HG03097 (cell line): ENCODE measurements around the gene PLS3.
"Not testable (repeated sequence)": the region's sequence is repeated elsewhere in the genome, so short reads cannot be mapped to it uniquely, and the experiment has no call there.

Experiments
- ATAC-seq: cut with Tn5 transposase; IDR thresholded peaks from one replicate; pipeline ENCODE4 v1.9.1; 2021; ENCODE audit not compliant: unreplicated experiment, low FRiP score

PLS3 gene

DNA sequence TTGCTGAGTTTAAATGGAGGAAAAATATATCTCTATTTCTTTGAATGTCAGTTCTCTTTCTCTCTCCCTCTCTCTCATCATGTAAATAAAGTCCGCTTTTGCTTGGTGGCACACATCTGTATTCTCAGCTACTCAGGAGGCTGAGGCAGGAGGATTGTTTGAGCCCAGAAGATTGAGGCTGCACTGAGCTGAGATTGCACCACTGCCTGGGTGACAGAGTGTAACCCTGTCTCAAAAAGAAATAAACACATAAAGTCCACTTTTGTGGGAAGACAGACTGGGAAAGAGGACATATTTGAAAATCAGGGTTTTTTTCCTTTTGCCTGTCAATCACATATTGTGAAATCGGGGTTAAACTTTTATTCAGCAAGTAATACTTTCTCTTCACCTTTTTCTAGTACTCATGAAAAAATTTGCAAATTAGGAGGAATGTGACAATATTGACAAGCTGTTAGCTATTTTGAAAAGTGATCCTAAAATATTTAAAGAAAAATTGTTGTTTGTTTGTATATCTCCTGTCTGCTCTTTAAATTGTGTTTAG is 42.6 kb downstream of the PLS3 start:
- no peak for ATAC-seq

DNA sequence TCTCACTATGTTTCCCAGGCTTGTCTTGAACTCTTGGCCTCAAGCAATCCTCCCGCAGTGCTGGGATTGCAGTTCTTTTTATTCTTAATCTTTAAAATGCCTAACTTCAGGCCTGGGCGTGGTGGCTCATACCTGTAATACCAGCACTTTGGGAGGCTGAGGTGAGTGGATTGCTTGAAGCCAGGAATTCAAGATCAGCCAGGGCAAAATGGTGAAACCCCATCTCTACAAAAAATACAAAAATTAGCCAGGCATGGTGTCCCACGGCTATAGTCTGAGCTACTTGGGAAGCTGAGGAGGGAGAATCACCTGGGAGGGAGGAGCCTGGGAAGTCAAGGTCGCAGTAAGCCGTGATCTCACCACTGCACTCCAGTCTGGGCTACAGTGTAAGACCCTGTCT is 45.9 kb downstream of the PLS3 start:
- ATAC-seq: no peak

DNA sequence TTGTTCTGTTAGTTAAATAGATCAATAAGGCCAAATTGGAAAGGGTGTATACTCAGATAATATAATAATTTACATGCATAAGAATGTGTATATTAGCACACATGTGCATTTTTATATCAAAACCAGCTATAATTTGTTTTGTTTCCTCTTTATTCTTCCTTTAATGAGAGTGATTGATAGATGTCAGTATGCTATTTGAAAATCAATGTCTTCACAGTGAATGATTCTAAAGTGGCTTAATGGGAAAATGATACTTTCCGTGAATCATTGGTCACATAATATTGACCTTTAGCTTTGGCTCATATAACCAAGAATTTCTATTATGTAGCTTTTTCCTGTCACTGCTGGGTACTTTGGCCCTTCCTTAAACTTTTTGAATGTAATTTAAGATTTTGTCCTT is 48.6 kb downstream of the PLS3 start:
- no peak for ATAC-seq

DNA sequence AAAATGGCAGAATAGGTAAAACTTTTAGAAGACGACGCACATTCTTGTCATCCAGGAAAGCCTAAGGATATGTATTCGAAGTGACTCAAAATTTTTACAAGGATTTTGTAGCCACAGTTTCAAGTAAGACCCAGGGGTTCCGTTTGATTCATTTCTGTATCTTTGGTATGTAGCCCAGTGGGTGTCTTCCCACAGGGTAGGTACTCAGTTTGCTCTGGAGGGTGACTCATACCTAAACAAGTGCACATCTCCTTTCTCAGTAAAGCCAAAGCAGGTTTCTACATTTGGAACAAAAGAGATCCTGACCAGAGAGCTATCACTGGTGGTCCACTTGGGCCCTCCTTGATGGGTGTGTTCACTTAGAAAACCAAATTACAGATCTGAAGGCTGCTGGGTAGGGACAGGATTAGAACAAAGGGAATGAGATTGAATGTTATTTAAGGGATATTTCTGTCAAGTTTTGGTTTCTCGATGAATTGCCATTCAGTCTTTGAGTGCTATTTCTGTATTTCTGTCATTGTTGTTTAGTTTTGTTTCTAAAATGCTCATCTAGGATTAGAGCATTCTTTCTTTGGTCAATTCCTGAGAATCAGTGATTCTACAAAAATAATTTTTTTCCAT is 56.1 kb downstream of the PLS3 start:
- peak; percentile 83 for ATAC-seq

DNA sequence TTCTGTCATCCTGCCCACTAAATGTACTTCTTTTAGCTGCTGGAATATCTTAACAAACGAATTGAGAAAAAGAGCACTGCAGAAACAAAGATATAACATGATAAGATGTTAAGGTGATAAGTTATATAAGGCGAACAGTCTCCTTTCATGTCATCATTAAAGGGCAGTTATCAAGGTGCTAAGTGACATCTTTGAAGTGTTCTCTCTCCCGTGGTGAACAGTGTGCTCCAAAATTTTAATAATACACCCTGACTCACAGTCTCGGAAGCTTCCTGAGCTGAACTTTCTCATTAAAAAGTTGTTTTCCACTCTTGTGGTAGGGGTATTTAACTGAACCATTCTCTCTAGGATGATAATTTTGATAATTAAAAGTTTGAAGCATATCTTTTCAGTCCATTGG is 61.6 kb downstream of the PLS3 start:
- no peak for ATAC-seq

DNA sequence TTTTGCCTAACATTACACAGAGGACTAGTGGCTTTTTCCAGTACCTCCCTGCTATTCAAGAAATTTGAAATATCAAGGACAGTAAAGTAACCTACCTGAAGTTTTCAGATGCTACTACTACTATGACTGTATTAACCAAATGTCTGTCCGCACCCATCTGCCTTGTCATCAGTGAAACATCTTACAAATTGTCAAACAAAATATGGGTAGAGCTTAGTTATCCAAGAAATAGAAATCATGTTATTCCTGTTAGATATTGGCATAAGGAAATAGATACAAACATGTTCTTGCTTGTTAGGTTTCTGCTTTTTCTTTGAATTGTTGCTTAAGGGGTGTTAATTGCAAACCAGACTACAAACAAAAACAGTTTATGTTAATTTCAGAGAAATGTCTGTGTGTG is 63.9 kb downstream of the PLS3 start:
- no peak for ATAC-seq

DNA sequence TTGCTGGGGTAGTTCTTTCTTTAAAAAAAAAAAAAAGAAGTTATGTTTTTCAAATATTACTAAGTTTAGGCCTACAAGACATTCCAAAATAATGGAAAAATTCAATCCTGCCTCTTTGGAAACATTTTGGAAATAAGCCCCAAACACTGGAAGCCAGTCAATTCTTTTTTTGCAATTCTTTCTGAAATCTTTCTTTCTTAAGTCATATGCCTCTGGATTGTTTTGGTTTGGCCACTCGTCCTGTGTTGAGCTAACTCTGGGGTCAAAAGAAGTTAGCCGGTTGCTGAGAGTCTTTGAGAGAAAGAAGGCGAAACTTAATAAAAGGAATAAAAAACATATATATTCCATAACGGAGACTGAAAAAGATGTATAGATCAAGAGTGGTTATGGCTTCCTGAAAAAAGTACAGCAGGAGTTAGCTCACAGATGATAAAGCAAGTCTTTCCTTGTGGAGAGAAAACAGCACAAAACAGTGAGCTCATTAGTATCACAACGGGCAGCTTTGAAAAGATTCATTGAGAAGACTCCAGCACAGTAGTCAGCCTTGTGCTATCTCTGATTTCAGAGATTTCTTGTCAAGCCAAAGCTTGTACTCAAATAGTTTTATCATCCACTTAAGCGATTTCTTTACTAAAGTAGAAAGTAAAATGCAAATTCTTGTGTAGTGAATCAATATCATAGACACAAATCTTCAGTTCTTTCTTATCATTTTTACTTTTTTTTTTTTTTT is 64.8 kb downstream of the PLS3 start:
- ATAC-seq: no peak

DNA sequence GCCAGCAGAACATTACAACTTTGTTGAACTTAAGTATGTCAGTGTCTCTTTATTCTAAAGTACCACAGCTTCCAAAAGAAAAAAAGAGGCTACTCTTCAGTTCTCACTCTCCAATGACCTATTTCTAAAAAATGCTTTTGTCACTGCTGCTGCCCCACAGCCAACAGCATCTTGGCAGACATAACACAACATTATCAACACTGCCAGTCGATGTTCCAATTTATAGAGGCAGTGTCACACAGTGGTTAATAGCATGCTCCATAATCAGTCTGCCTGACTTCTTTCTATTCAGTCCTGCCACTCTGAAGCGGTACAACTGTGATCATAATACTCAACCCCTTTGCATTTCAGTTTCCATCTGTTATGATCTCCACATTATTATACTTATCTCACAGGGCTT is 69.2 kb downstream of the PLS3 start:
- no peak for ATAC-seq

DNA sequence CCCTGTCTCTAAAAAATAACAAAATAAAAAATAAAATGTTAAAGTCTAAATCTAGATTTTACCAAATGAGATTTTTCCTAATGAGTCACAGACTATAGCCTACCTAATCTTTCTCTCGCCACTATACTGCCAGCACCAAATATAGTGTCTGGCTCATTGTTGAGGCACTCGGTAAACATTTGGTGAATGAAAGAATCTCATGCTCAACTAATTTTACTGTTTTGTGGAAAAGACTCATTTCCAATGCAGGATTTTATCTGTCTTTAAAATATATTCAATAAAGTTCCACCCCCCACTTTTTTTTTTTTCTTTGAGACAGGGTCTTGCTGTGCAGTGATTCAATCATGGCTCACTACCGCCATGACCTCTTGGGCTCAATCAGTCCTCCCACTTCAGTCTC is 71.5 kb downstream of the PLS3 start:
- no peak for ATAC-seq

DNA sequence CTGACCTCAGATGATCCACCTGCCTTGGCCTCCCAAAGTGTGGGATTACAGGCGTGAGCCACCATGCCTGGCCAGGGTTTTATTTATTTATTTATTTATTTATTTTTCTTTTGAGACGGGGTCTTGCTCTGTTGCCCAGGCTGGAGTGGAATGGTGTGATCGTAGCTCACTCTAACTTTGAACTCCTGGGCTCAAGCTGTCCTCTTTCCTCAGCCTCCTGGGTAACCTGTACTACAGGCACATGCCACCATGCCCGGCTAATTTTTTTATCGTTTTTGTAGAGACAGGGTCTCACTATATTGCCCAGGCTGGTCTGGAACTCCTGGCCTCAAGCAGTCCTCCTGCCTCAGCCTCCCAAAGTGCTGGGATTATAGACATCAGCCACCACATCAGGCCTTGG is 72.4 kb downstream of the PLS3 start:
- ATAC-seq: not testable (repeated sequence)

DNA sequence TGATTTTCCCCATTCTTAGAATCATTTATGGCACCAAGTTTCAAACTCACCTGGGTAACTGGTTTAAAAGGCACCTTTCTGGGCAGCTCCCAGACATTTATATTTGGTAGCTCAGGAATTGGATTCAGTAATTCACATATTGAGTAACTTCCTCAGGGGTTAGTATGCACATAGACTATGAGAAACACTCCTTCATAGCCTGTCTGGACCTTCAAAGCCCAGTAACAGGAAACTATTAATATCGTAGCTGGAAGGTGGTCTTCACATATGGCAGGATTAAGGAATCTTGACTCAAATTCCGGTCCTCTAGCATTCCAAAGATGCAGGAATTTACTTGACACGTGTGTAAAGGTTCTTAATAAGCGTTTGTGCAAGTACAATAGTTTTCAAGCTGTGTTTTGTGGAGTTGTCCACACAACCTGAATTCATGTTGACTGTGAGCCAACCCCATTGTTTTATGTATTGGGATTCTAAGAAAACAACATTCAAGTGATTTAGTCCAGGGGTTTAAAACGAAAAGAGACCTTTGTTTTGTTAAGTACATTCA is 78.4 kb downstream of the PLS3 start:
- no peak for ATAC-seq

DNA sequence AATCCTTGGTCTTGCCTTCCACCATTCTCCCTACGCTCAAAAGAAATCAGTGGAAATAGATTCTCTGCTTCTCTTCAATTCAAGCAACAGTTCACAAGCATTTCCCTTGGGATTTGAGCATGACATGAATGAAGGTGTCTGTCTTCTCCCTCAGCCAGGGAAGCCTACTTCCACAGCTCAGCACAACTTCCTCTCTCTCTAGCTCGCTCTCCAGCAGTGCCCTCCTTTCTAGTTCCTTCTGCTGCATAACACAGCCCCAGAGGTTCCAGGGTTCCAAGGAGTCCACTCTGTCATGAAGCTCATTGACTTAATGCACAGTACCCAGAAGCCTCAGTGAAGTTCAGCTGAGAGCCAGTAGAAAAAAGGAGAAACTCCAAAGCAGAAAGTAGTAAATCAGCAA is 81.3 kb downstream of the PLS3 start:
- no peak for ATAC-seq

DNA sequence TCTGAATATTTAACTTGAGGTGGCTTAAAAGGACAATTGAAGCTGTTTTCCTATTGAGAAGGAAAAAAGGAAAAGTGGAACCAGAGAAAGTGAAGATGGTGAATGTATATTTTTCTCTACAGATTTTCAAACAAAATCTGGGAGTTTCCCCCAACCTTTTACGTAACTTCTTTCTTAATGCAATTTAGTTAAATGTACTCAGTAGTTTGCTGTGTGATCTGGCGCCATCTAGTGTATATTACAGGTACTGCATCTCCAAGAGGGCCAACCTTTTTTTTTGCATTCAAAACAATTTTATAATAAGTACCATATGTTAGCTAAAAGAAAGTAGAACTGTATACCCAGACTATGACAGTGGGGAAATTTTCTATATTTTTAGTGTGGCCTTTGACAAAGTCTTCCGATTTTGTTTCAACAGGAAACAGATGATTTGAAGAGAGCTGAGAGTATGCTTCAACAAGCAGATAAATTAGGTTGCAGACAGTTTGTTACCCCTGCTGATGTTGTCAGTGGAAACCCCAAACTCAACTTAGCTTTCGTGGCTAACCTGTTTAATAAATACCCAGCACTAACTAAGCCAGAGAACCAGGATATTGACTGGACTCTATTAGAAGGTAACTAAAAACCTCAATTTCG is 82.0 kb downstream of the PLS3 start:
- ATAC-seq: no peak

DNA sequence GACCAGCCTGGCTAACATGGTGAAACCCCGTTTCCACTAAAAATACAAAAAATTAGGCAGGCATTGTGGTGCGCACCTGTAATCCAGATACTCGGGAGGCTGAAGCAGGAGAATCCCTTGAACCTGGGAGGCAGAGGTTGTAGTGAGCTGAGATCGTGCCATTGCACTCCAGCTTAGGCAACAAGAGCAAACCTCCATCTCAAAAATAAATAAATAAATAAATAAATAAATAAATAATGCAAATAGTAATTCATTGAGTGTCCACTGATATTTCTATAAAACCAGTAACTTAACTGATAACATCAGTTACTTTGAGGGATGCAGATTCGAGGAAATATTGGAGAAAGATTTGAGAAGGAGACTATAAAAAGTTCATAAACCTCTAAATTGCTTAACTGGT is 83.4 kb downstream of the PLS3 start:
- ATAC-seq: not testable (repeated sequence)

DNA sequence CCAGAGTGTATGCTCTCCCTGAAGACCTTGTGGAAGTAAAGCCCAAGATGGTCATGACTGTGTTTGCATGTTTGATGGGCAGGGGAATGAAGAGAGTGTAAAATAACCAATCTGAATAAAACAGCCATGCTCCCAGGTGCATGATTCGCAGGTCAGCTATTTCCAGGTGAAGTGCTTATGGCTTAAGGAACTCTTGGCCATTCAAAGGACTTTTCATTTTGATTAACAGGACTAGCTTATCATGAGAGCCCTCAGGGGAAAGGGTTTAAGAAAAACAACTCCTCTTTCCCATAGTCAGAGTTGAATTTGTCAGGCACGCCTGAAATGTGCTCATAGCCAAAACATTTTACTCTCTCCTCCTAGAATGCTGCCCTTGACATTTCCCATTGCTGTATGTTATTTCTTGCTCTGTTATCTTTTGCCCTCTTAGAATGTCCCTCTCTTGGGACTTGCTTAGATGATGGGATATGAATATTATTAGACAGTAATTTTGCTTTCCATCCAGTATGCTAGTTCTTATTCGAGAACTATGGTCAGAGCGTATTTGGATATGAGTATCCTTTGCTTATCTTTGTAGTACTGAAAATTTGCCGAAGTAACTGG is 88.6 kb downstream of the PLS3 start:
- no peak for ATAC-seq

DNA sequence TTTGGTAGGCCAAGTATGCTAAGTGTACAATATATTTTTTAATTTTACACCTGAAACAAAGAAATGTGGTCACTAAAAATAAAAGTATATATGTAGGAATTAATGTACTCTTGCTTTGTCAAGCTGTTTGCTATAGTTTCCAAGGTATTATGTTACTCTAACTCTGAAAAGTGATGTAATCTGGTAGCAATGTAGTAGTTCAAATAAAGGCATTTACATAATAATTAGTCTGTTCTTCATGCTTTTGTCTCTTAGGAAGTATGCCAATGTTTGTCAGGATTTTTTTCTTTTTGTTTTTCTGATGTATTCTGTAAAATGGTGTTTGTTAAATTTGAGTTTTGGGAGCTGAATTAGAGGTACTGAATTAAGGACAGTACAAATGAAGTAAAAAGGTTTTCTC is 89.5 kb downstream of the PLS3 start:
- ATAC-seq: no peak

DNA sequence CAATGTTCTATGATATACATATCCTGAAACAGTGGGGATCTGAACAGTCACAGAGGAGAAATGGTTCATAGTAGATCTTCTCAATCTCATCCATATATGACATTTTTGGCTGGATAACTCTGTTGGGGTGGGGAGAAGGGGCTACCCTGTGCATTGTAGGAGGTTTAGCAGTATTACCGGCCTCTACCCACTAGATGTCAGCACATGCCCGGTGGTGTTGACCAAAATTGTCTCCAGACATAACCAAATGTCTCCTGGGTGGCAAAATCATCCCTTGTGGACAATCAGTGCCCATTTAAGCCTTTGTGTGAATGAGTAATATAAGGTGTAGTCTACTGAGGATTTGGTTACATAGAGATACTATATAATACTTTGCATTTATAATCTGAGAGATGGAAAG is 89.9 kb downstream of the PLS3 start:
- ATAC-seq: peak; percentile 84

DNA sequence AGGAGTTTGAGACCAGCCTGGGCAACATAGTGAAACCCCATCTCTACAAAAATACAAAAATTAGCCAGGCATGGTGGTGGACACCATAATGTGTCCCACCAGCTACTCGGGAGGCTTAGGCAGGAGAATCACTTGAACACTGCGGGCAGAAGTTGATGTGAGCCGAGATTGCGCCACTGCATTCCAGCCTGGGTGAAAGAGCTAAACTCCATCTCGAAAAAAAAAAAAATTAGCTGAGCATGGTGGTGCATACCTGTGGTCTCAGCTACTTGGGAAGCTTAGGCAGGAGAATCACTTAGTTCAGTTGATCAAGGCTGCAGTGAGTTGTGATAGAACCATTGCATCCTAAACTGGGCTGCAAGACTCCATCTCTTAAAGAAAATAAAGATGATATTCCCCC is 91.2 kb downstream of the PLS3 start:
- no peak for ATAC-seq

DNA sequence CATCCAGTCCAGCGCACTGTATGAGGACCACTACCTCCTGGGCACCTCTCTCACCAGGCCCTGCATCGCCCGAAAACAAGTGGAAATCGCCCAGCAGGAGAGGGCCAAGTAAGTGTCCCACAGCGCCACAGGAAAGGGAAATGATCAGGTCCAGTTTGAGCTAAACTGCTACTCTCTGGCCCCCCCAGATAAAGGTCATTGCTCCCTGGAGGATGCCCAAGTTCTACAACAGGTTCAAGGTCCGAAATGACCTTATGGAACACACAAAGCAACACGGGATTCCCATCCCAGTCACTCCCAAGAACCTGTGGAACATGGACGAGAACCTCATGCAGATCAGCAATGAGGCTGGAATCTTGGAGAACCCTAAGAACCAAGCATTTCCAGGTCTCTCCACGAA is 104.1 kb downstream of the PLS3 start:
- ATAC-seq: no peak

DNA sequence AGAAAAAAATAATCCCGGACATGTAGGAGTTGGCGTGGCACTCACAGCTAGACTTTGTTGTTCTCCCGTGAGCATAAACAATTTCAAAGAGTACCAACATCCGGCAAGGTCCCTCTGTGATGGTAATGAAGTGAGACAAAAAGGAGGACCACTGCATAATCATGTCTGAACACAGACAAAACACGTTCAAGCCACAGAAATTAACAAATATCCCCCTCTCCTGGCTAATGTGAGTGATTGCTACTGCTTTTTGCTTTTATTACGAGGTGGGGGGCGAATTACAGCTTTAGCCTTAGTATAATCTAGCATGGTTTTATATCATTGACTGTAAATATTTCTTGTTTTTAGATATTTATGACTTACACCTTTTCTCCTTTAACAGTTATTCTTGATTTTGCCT is 118.5 kb downstream of the PLS3 start:
- ATAC-seq: no peak

DNA sequence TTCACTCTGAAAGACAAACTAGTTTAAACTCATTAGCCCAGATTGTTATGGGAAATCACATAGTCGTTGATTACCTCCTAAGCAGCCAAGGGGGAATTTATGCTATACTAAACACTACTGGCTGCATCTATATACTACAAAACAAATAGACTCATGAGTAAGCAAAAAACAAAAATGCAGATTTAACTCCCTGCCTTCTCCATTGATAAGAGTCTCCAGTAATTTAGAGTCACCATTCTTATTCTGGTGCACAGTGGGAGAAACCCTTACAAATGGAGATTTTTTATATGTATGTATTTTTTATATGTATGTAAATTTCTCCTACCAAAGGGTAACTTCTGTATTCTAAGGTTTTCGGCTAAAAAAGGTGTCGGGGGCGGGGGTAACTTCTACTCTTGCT is 126.6 kb downstream of the PLS3 start:
- ATAC-seq: no peak
